Large intestine (tissue), 3 donors: Measurements from ENCODE around the gene UROC1. TPM values are rescaled to one million over a fixed set of nuclear protein-coding genes. Genes with fewer than 3 reads are reported as not detected.

ENCODE experiments used
- DNase-seq, 2 donors: peaks; one replicate each; pipeline versions ENCODE4 v3.0.0 to v3.0.0-alpha.2; 2013
- H3K27ac ChIP-seq: one replicate; pipeline ENCODE4 v1.5.1; 2013; ENCODE audit warnings: low read length
- H3K27me3 ChIP-seq: 2 replicates; pipeline ENCODE4 v1.6.1; 2013; ENCODE audit warnings: low read length; ENCODE audit not compliant: control insufficient read depth, insufficient read depth
- H3K36me3 ChIP-seq: 2 replicates; pipeline ENCODE4 v1.6.1; 2013; ENCODE audit warnings: low read length; ENCODE audit not compliant: control insufficient read depth, insufficient read depth
- H3K4me1 ChIP-seq: one replicate; pipeline ENCODE4 v1.6.1; 2013; ENCODE audit warnings: low read length; ENCODE audit not compliant: control insufficient read depth, insufficient read depth
- H3K4me3 ChIP-seq: one replicate; pipeline ENCODE4 v1.5.1; 2013; ENCODE audit warnings: low read length
- H3K9me3 ChIP-seq: one replicate; pipeline ENCODE4 v1.6.1; 2013; ENCODE audit warnings: mild to moderate bottlenecking, low read depth, low read length, moderate library complexity; ENCODE audit not compliant: control insufficient read depth
- WGBS: methylation state at CpG from one replicate; pipeline ENCODE4 v1.1.5; 2013; ENCODE audit warnings: low lambda C conversion rate; ENCODE audit not compliant: insufficient coverage; 5-methylcytosine and 5-hydroxymethylcytosine counted together
- polyA plus RNA-seq: library from polyadenylated mRNA; unstranded; fragments of 120-200 nt; gene quantifications from one replicate; pipeline ENCODE4 v1.2.1, GENCODE V29; 2013

UROC1 gene
- polyA plus RNA-seq, 1 donor, result 0.06 TPM

GRCh38 chr3:126433105-126433430, 84.5 kb downstream of the UROC1 start:
- DNase-seq, result no peak
- H3K27ac ChIP-seq, result no peak overlapping the region
- no peaks in the 10 kb centered on the region for H3K27me3 ChIP-seq
- no peak overlapping the region for H3K4me3 ChIP-seq
- H3K4me1 ChIP-seq, result no peaks in the 10 kb centered on the region
- H3K36me3 ChIP-seq, result peaks cover 25% of the 10 kb centered on the region
- WGBS, result no CpG with 5 or more reads among the region's 6 CpGs
- peaks cover 4% of the 10 kb centered on the region for H3K9me3 ChIP-seq

DNA sequence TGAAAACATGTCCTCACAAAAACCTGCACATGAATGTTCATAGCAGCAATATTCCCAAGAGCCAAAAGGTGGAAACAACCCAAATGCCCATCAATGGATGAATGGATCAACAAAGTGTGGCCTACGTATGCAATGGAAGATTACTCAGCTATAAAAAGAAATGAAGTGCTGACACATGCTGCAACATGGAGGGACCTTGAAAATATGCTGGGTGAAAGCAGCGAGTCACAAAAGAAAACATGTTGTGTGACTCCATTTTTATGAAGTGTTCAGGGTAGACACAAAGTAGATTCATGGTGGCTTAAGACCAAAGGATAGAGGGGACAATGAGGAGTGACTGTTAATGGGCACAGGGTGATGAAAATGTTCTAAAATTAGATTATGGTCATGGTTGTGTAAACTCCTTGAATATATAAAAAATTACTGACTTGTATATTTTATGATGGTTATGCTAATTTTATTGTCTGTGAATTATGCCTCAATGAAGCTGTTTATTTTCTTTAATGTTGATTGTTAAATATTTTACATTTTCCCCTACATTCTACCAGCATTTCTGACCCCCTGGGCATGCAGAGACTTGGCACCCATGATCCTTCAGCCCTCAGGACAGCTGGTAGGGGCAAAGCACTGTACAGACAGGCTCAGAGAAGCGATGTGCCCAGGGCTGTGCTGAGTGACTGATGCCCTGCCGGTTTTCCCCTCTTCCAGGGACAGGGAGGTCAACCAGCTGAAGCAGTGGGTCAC, 85.0 kb downstream of the UROC1 start:
- Histone ChIP-seq H3K4me1 (no peaks in the 10 kb centered on the region), H3K27me3 (no peaks in the 10 kb centered on the region), H3K36me3 (peaks cover 20% of the 10 kb centered on the region), H3K27ac (no peak overlapping the region), H3K4me3 (no peak overlapping the region), H3K9me3 (peaks cover 4% of the 10 kb centered on the region)
- no peak for DNase-seq
- 100% methylated on average over 1 of the region's 4 CpGs for WGBS

Other genes starting within 250 kb of the UROC1 start
- 1.4 TPM for gene KLF15, start 160.4 kb downstream of the UROC1 start, polyA plus RNA-seq
- 0.45 TPM for gene CFAP100, start 122.9 kb downstream of the UROC1 start, polyA plus RNA-seq
- 35.9 TPM for gene ZXDC, start 41.9 kb downstream of the UROC1 start, polyA plus RNA-seq
- gene CHST13, start 6.4 kb upstream of the UROC1 start, polyA plus RNA-seq, result 57.2 TPM
- gene C3orf22, start 41.2 kb upstream of the UROC1 start, polyA plus RNA-seq, result 0.63 TPM
- 7.3 TPM for gene TXNRD3, start 137.4 kb upstream of the UROC1 start, polyA plus RNA-seq
- gene CHCHD6, start 186.5 kb upstream of the UROC1 start, polyA plus RNA-seq, result 10.8 TPM